ENCODE results near the gene TMED10.

- TF ChIP-seq CTCF (IDR thresholded peaks at IDR 0.05) (peak; percentile 86), EZH2 (IDR thresholded peaks at IDR 0.05) (no peak), EZH2phosphoT487 (IDR thresholded peaks at IDR 0.05) (no peak)
Measured at GRCh38 chr14:75088566-75089373, 87.6 kb downstream of the TMED10 start.

Measured in neural progenitor cell (in vitro differentiated cells).